NOMO-1 (cell line): ENCODE data around the gene CYP1B1.
"Not testable (repeated sequence)": the region's sequence is repeated elsewhere in the genome, so short reads cannot be mapped to it uniquely, and the experiment has no call there.

Experiments used
- DNase-seq, 2 experiments: peaks; one replicate each; lab custom pipeline; 2025; ENCODE audit not compliant: unreplicated experiment in 2 of 2; lab: John Stamatoyannopoulos, UW

The CYP1B1 gene

DNA sequence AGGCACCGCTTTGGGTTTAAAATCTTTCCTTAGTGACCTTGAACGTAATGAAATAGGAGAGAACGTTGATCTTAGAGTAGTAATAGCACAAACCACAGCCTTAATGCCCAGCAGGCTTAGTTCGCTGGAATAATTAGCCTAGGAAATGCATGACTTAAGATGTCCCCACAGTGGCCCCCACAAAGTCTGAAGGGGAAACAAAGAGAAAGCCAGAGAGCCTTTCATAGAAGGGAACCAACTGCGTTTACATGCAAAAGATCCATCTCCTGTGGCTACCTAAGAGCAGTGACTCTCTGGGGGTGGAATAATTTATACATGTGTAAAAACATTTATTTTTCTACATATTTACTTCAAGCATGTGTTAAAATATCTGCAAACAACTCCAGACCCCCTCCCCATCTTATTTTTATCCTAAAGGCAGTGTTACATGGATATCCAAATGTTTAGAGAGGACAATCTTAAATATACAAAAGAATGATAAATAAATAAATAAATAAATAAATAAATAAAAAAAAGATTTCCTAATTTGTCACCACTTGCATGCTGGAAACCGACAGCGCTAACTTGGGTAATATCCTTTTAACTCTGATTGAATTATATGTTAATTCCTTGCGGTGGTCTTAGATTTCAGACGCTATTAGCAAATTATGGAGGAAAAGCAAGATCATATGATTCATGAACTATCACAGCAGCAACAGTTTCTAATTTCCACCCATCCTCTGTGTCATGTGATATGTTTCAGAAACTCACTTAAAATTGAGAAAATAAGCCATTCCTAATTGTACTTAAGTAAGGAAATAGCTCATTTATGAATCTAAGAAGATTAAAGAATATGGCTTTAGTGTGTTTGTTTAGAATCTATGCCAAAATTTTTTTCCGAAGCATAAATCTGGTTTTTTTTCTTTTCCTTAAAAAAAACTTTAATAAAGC, 23.4 kb upstream of the CYP1B1 start:
- DNase-seq = peak in 1 of 2 experiments; percentile 21

DNA sequence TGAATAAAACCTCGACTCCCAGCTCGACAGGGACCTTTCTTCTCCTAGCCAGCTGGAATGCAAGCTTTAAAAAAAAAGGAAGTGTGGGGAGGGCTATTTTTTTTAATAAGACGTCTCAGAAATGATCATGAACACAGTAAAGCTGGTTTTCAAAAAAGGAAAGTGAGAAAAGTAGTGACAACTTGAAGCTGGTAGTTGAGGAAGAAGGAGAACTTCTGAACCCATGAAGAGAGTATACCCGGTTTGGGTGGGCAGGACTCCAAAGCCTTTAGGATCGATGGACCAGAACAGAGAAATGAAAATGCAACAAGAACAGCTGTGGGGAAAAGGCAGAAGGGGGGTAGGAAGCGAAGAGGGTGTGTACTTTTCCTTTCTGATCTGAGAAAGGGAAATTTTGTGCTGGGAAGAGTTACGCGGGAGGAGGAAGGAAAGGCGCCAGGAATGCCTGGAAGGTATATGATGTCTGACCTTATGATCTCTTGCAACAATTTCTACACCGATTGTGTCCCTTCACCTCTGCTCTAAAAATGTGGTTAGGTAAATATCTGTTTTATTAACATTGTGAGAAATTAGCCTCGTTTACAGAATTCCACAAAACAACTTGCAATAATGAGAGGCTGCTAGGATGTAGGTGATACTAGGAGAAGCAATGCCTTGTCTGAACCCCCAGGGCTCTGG, 22.6 kb upstream of the CYP1B1 start:
- peak in 1 of 2 experiments; percentile 22 for DNase-seq

DNA sequence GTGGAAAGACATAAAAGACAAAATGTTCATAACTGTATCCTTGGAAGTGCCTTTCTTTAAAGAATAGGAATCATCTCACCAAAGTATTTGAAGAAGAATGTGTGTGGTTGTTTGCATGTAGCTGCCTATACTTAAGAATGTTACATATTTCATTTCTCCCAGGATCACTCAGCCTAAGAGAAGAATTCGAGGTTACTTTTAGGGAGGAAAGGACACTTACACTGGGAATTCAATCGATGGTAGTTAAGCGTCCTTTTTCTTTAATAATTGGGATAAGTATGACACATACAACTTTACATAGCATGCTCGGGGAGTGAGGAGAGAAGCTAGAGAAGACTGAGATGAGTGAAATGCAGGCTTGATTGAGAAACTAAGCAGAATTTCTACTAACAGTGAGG, 22.0 kb upstream of the CYP1B1 start:
- no peak for DNase-seq

DNA sequence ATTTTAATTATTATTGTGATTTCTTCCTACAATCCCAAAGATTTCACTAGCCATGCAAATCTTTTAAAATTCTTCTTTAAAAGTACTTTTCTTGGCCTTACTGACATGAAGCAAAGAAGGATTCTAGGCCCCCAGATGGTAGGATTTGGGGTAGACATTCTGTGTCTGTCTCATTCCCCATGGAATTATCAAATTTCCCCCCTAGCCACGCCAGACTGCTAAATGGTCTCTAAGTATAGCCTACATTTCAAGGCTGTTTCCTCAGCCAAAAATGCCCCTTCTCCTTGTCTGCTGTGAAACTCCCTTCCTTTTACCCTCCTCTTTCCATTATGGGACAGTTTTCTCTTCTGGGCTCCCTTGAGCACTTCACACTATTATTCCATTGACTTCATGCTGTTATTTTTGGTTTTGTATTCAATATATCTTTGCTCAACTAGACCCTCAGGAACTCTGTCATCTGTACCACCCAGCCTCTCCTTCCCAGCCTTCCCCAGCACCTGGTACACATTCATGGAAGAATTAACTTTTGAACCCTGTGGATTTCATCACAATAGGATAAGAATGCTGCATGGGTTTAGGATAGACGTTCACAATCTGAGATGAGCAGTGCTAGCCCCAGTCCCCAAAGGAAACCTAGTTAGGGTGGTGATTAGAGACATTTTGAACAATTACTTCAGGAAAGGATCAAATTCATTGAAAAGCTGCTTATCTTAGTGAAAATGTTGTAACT, 21.5 kb upstream of the CYP1B1 start:
- no peak for DNase-seq

DNA sequence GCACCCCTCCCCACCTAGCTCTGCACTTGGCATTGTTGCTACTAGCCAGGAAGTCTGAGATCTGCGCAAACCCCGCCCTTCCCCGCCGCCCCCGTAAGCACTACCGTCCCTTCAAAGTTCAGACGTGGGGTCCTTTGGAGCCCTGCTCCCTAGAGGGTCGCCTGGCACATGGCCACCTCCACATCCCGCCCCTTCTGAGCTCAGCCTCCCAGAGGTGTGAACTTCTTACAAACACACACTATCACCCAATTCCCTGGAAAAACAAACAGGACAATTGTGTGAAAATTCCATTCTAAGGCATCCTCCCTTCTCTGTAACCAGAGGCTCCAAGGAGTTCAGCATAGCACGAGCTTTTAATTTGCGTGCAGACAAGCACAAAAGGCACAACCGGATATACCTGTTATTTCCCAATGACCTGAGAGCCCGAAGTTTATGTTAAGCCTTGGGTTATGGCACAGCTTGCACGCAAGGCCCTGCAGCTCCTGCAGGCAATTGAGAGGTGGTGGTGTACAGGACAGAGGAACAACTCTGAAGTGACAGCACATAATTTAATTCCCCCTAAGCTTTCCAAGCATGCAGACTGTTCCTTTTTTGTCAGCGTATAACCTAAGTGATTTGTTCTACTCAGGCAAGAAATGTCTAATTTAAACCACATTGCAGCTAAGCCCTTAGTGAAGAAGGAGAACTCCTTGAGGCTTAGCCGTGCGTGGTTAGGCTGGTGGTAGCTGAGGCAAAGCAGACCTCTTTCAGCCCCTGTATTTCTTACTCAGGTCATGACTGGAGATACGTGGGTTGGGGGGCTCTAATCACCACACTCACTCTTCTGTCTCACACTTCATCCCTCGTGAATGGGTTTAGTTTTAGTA, 20.3 kb upstream of the CYP1B1 start:
- peak; percentile 93 to 96 for DNase-seq

DNA sequence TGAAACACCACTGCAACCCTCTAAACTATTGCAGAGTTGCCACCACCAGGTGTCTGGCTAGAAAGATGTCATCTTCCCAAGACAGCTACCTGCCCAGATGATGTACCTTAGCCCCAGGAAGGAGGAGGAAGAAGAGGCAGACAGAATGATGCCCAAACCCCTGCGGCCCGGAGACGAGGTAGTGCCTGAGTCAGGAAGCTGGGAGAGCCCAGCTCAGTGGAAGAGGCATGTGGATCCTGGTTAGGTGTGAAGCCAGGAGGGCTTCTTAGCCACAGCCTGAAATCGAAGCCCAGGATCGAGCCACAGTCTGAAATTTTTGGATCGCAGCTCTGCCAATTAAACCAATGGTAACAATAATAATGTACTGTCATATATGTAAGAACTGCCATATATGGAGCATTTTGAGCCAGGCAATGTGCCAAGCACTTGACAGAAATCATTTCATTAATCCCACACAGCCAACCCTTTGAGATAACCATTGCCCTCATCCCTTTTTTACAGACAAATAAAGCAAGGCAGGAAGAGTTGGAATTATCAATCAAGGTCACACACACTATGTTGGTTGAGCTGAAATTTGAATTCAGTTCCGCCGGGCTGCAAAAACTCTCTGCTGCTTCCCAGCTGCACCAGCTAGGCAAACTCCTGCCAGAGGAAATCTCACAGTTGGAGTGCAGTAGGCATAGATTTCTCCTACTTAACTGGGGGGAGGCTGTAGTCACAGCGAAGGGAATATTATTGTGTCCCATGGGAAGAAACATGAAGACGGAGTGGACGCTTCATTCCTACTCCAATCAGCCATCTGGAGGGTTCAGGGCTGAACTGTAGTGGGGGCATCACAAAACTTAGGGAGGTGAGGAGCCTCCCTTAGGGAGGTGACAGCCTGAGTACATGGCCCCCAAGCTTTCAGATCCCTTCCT, 19.4 kb upstream of the CYP1B1 start:
- DNase-seq = no peak

DNA sequence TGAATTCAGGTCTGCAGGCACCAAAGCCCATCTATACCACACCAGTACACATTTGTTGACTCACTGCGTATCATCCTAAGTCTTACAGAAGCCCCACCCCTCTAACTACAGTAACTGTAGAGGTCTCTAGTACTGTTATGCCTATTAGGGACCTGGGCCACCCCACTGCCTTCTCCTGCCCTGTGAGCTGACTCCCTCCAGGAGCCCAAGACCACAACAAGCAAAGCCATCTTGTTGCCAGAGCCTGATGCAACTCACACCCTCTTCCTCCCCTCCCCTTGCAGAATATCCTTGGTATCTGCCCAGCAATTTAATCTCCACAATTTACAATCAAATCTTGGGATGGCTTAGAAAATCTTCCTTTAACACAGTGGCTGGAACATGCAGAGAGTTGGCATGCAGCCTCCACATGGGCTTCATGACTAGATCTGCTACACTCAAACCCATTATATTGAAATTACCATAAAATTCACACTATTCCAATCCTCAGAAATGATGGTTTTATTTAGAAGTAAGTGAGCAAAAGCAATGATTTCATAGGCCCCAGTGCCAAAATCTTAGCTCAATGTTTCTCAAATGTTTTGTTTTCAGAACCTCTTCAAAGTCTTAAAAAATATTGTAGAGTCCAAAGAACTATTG, 17.7 kb upstream of the CYP1B1 start:
- DNase-seq = no peak

DNA sequence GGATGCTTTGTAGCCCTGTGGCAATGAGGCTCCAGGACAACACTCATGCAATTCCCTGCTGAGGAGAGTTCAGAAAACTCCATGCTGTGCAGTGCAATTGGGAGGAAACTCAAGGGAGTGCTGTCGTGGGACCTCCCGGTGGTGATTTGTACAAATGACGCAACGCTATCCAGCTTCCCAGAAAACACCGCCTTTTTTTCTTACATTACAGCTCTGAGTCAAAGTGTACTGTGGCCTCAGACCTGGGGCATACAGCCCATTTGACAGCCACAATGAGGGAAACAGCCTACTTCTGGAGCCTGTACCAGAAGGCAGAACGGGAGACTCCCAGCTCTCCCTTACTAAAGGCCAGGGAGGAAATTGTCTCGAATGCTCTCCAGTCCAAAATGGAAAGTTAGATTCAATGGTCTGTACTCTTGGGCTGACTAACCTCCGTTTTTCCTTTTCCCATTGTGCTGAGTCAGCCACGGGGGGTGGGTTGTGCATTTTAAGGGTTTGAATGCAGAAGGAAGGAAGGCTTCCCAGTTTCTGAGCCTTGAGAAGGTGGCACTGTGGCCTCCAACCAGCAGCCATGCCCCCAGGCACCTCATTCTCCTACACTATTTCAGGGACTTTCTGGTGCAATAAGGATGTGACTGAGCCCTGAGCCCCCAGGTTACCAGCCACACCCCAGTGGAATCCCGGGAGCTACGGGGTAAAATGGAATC, 16.4 kb upstream of the CYP1B1 start:
- no peak for DNase-seq

DNA sequence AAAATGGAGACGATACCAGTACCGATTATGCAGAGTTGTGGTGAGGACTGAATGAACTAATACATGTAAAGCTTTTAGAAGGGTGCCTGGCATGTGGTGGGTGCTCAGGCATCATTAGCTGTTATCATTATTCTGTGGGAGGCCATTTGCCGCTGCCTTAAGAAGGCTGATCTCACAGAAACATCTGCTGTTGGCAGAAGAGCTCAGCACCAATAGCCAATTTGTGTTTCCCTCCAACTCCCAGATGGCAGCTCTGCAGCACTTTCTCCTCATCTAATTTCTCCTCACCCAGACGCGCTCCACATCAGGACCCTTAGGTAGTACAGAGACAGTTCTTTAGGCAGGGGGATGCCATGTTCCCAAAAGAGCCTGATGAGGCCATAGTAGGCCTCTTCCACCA, 15.8 kb upstream of the CYP1B1 start:
- no peak for DNase-seq

DNA sequence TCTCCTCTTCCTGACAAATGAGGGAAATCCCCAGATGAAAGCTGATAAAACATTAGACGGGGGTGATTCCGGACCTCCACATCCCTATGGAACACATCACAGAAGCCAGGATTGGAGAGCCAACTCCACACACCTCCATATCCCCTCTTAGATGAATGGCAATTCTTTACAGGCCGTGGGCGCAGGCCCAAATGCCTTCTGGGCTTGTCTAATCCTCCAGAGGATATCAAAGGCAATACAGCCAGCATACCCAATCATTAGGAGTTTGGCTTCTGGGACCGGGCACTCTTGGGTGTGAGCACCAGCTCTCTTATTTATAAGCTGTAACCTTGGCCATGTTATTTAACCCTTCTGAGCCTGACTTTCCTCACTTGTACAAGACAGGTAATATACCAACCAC, 15.0 kb upstream of the CYP1B1 start:
- DNase-seq = no peak

DNA sequence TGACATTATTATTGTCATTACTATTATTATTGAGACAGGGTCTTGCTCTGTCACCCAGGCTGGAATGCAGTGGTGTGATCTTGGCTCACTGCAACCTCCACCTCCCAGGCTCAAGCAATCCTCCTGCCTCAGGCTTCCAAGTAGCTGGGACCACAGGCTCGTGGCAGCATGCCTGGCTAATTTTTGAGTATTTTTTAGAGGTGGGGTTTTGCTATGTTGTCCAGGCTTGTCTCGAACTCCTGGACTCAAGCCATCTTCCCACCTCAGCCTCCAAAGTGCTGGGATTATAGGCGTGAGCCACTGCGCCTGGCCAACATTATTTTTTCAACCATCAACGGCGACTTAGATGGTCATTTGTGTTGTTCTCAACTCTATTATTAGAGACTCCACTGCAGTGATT, 14.3 kb upstream of the CYP1B1 start:
- not testable (repeated sequence) for DNase-seq

DNA sequence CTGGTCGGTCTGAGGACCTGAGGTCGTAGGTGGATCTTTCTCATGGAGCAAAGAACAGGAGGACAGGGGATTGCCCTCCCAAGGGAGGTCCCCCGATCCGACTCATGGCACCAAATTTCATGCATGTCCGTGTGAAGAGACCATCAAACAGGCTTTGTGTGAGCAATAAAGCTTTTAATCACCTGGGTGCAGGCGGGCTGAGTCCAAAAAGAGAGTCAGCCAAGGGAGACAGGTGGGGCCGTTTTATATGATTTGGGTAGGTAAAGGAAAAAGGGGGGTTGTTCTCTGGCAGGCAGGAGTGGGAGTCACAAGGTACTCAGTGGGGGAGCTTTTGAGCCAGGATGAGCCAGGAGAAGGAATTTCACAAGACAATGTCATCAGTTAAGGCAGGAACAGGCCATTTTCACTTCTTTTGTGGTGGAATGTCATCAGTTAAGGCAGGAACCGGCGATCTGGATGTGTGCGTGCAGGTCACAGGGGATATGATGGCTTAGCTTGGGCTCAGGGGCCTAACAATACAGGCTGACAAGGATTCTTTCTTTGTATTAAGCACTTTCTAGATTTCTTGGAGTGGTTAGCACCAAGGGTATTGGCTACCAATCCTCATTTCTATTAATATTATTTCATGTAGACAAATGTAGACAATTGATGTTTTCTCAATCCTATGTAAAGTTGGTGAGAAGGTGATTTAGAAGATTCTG, 10.2 kb upstream of the CYP1B1 start:
- not testable (repeated sequence) for DNase-seq

DNA sequence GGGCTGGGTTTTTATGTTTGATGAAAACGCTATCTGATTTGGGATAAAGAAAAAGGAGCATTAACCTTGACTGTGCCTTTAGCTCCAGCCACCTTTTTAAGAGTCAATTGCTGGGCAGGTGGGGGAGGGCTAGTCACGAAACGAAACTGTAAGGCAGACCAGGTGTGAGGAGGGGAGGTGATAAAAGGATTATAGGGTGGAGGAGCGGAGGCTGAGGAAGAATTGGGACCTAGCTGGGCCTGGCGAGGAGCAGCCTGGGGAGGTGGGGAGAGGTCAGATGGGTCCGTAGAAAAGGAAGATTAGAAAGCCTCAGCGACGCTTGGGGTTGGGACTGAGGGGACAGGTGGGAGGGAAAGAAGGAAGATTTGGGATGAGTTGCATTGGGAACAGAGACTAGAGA, 8.6 kb upstream of the CYP1B1 start:
- DNase-seq = not testable (repeated sequence)

DNA sequence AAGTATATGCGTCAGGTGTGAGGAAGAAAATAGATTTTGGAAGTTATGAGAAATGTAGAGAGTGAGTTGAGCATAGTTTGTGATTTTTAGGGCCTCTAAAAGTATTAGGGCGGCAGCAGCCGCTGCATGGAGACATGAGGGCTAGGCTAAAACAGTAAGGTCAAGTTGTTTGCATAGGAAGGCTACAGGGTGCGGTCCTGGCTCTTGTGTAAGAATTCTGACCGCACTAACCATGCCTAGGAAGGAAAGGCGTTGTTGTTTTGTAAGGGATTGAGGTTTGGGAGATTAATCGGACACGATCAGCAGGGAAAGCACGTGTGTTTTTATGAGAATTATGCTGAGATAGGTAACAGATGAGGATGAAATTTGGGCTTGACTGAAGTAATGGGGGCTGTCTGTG, 6.8 kb upstream of the CYP1B1 start:
- DNase-seq = peak in 1 of 2 experiments; percentile 12

DNA sequence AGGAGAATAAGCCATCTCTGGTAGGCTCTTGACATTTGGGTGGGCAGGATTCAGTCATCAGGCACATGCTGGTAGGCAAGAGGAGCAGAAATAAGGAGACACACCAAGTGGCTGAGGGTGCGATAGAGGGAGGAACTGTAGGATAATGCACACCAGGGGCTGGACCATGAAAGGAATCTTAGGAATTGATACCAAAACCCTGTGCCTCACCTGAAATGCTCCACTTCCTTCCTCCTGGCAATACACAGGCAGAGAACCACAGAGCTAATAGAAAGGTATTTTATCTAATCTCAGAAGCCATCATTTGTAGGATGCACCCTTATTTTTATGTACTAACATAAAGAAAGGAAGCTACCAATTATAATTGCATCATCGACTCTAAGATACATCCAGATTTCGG, 4.4 kb upstream of the CYP1B1 start:
- DNase-seq = peak in 1 of 2 experiments; percentile 11

DNA sequence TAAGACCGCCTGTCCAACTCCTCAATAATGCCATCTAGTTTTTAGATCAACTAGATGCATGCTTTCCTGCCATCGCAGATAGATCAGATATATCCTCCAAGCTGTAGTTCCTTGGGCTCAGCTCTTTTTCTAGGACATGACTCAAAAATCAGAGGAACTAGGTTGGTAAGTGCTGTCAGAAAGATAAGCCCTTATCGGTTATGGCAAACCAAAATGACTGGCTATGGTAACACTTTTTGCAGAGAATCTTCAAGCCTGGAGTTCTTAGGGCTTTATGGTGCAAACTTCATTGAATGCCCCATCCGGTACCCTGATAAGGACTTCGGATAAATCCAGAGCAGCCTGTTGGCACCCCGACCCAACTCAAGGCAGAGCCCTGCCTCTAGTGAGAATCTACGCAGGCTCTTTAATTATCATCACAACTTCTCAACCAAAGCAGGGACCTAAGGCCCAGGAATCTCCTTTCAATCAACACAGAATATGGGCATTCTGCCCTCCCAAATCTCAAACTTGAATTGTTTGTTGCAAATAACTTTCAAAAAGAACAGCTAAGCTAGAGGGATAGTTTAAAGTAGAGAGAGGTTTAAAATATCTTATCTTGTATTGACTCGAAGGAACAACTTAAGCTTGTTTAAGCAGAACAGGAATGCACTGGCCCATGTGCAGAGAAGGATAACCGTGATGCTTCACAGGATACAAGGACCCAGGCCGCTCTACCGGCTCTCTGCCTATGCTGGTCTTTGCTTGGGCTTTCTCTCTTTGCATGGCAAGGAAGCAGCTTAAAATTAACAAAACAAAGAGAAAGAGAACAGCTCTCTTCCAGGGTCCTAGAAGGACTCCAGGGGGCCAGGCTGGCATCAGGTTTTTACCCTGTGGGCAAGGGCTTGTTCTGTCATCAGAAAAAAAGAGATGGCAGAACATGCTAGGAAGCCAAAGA, 3.4 kb upstream of the CYP1B1 start:
- no peak for DNase-seq

DNA sequence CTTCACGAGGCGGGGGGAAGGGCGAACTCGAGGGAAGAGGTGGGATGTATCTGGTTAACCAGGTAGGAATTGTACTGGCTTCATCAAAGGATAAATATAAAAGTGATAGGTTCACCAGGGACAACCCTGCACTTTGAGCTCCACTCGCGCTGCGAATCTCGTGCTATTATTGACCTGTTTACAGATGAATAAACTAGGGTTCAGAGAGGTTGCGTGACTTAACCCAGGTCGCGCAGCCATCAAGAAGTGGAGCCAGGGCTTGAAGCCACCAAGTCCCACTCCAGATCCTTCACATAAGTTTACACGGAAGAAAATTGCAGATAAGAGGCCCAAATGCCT, 1.4 kb upstream of the CYP1B1 start:
- DNase-seq = no peak
